ENCODE data around the gene AZGP1.
"Not testable (repeated sequence)": the region's sequence is repeated elsewhere in the genome, so short reads cannot be mapped to it uniquely, and the experiment has no call there.

The AZGP1 gene

GRCh38 chr7:99971242-99971641, 4.6 kb downstream of the AZGP1 start:
- TF ChIP-seq, protein P1, sequence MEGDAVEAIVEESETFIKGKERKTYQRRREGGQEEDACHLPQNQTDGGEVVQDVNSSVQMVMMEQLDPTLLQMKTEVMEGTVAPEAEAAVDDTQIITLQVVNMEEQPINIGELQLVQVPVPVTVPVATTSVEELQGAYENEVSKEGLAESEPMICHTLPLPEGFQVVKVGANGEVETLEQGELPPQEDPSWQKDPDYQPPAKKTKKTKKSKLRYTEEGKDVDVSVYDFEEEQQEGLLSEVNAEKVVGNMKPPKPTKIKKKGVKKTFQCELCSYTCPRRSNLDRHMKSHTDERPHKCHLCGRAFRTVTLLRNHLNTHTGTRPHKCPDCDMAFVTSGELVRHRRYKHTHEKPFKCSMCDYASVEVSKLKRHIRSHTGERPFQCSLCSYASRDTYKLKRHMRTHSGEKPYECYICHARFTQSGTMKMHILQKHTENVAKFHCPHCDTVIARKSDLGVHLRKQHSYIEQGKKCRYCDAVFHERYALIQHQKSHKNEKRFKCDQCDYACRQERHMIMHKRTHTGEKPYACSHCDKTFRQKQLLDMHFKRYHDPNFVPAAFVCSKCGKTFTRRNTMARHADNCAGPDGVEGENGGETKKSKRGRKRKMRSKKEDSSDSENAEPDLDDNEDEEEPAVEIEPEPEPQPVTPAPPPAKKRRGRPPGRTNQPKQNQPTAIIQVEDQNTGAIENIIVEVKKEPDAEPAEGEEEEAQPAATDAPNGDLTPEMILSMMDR (conservative IDR thresholded peaks at IDR 0.05; ENCODE audit: low read depth), result no peak
- POLR2A ChIA-PET (ENCODE audit: low non-redundant PET), result no interaction called here
- DNase-seq (ENCODE audit: low spot score), result no peak
- CTCF ChIA-PET, result no interaction called here
- no peak overlapping the region for H3K27ac ChIP-seq

GRCh38 chr7:99969813-99970212, 6.0 kb downstream of the AZGP1 start:
- DNase-seq (ENCODE audit: low spot score); POLR2A ChIA-PET (ENCODE audit: low non-redundant PET); CTCF ChIA-PET; H3K27ac ChIP-seq: not testable (repeated sequence)

- ChIA-PET POLR2A (ENCODE audit: low non-redundant PET) (no interaction called here), CTCF (interaction anchor here (0.8 kb wide), 1 partner anchor 21 kb away, joined by 3 read pairs; no protein-coding TSS in a partner anchor)
Observed at GRCh38 chr7:99969298-99969697, 6.5 kb downstream of the AZGP1 start.

DNA sequence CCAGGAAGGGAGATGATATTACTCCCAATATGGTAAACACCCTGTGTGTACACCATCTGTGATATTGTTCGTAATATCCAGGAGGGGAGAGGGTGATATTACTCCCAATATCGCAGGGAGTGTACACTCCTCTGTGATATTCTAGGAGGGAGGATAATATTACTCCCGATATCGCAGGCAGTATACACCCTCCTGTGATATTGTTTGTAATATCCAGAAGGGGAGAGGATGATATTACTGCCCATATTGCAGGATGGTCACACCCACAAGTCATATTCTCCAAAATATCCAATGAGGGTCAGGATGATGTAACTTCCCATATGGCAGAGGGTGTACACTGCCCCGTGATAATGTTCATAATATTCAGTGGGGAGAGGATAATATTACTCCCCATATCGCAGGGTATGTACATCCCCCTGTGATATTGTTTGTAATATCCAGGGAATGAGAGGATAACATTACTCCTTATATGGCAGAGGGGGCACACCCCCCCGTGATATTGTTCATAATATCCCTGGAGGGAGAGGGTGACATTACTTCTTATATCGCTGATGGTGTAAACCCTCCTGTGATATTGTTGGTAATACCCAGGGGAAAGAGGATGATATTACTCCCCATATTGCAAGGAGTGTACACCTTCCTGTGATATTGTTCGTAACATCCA, 17.1 kb downstream of the AZGP1 start:
- DNase-seq (ENCODE audit: low spot score), result no peak
- H3K27ac ChIP-seq, result no peak overlapping the region
- TF ChIP-seq, protein P1 (conservative IDR thresholded peaks at IDR 0.05; ENCODE audit: low read depth), result no peak
- CTCF ChIA-PET, result no interaction called here
- POLR2A ChIA-PET (ENCODE audit: low non-redundant PET), result no interaction called here

More at GRCh38 chr7:99969298-99969697, 6.5 kb downstream of the AZGP1 start:
- TF ChIP-seq, protein P1 (conservative IDR thresholded peaks at IDR 0.05; ENCODE audit: low read depth), result no peak
- no peak for DNase-seq (ENCODE audit: low spot score)
- H3K27ac ChIP-seq, result no peak overlapping the region

- no peak for DNase-seq (ENCODE audit: low spot score)
- H3K27ac ChIP-seq, result no peak overlapping the region
- ChIA-PET CTCF (interaction anchor here (0.7 kb wide), 1 partner anchor 28 kb away, joined by 4 read pairs; no protein-coding TSS in a partner anchor), POLR2A (ENCODE audit: low non-redundant PET) (interaction anchor here (0.6 kb wide), 1 partner anchor 1689 kb away, joined by 3 read pairs; no protein-coding TSS in a partner anchor)
- TF ChIP-seq, protein P1 (conservative IDR thresholded peaks at IDR 0.05; ENCODE audit: low read depth), result no peak
Observed at GRCh38 chr7:99955247-99955646, 20.6 kb downstream of the AZGP1 start.

DNA sequence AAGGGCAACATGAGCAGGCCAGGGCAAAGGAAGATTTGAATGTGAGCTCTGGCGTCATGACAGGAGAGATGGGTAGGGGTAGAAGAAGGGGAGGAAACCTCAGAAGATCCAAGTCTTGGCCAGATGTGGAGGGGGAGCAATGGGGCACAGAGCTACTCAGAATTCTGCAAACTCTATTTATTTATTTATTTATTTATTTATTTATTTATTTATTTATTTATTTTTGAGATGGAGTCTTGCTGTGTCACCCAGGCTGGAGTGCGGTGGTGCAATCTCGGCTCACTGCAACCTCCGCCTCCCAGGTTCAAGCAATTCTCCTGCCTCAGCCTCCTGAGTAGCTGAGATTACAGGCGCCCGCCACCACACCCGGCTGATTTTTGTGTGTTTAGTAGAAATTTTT, 21.2 kb downstream of the AZGP1 start:
- CTCF ChIA-PET, result interaction anchor here (0.6 kb wide), 1 partner anchor 40 kb away, joined by 3 read pairs; no protein-coding TSS in a partner anchor
- POLR2A ChIA-PET (ENCODE audit: low non-redundant PET); H3K27ac ChIP-seq; DNase-seq (ENCODE audit: low spot score): not testable (repeated sequence)

- CTCF ChIA-PET, result no interaction called here
- TF ChIP-seq, protein P1 (conservative IDR thresholded peaks at IDR 0.05; ENCODE audit: low read depth), result no peak
- POLR2A ChIA-PET (ENCODE audit: low non-redundant PET), result no interaction called here
- no peak overlapping the region for H3K27ac ChIP-seq
- no peak for DNase-seq (ENCODE audit: low spot score)
Observed at GRCh38 chr7:99953649-99954048, 22.2 kb downstream of the AZGP1 start.

- H3K27ac ChIP-seq; CTCF ChIA-PET; DNase-seq (ENCODE audit: low spot score); POLR2A ChIA-PET (ENCODE audit: low non-redundant PET): not testable (repeated sequence)
Observed at GRCh38 chr7:99952649-99953048, 23.2 kb downstream of the AZGP1 start.

- CTCF ChIA-PET, result interaction anchor here (0.8 kb wide), 1 partner anchor 128 kb away, joined by 4 read pairs; no protein-coding TSS in a partner anchor
- POLR2A ChIA-PET (ENCODE audit: low non-redundant PET); DNase-seq (ENCODE audit: low spot score); H3K27ac ChIP-seq: not testable (repeated sequence)
Observed at GRCh38 chr7:99950819-99951218, 25.0 kb downstream of the AZGP1 start.

Data from RWPE1 (cell line).